Neutrophil (primary cell): ENCODE measurements around the gene DHX35.

Experiments
- H3K27ac ChIP-seq: fragments of 200-600 bp; sonication (generic); 2 replicates; pipeline ENCODE4 v1.5.1; 2016; ENCODE audit warnings: mild to moderate bottlenecking, moderate library complexity
- H3K27me3 ChIP-seq: fragments of 200-600 bp; sonication (generic); 2 replicates; pipeline ENCODE4 v1.6.0; 2016; ENCODE audit warnings: mild to moderate bottlenecking
- H3K36me3 ChIP-seq: fragments of 200-600 bp; sonication (generic); 2 replicates; pipeline ENCODE4 v1.5.1; 2017
- H3K4me1 ChIP-seq, 2 experiments: fragments of 200-600 bp in 1 of 2; sonication (generic) in 1 of 2; 1 replicate in 1 of 2; 2 replicates in 1 of 2; pipeline versions ENCODE4 v1.5.1 to v1.6.1; 2013 to 2016; ENCODE audit warnings: low read depth in 1 of 2, low read length in 1 of 2, mild to moderate bottlenecking in 1 of 2, moderate library complexity in 1 of 2; ENCODE audit not compliant: control insufficient read depth in 1 of 2, insufficient read depth in 1 of 2
- H3K4me3 ChIP-seq, 2 experiments: fragments of 200-600 bp in 1 of 2; sonication (generic) in 1 of 2; 1 replicate in 1 of 2; 2 replicates in 1 of 2; pipeline ENCODE4 v1.5.1; 2013 to 2016; ENCODE audit warnings: low read depth in 1 of 2, low read length in 1 of 2, mild to moderate bottlenecking in 1 of 2, moderate library complexity in 1 of 2
- H3K9me3 ChIP-seq: fragments of 200-600 bp; sonication (generic); 2 replicates; pipeline ENCODE4 v1.5.1; 2016
- CTCF ChIP-seq: fragments of 200-600 bp; sonication (generic); IDR thresholded peaks from 2 replicates; pipeline ENCODE4 v1.5.1; 2016; ENCODE audit warnings: antibody characterized with exemption

Gene DHX35

GRCh38 chr20:39042279-39043150 is 80.4 kb downstream of the DHX35 start:
- Histone ChIP-seq H3K36me3 (peaks cover 55% of the 10 kb centered on the region), H3K27me3 (no peaks in the 10 kb centered on the region), H3K9me3 (no peaks in the 10 kb centered on the region), H3K27ac (no peak overlapping the region), H3K4me1 (no peaks in the 10 kb centered on the region), H3K4me3 (no peak overlapping the region)
- TF ChIP-seq CTCF = no peak

- no peak for TF ChIP-seq CTCF
- Histone ChIP-seq H3K4me1 (peaks cover under 1% of the 10 kb centered on the region in 2 experiments), H3K9me3 (no peaks in the 10 kb centered on the region), H3K27me3 (no peaks in the 10 kb centered on the region), H3K4me3 (no peak overlapping the region), H3K36me3 (peaks cover 35% of the 10 kb centered on the region), H3K27ac (no peak overlapping the region)
Measured at GRCh38 chr20:39044501-39044900, 82.4 kb downstream of the DHX35 start.

DNA sequence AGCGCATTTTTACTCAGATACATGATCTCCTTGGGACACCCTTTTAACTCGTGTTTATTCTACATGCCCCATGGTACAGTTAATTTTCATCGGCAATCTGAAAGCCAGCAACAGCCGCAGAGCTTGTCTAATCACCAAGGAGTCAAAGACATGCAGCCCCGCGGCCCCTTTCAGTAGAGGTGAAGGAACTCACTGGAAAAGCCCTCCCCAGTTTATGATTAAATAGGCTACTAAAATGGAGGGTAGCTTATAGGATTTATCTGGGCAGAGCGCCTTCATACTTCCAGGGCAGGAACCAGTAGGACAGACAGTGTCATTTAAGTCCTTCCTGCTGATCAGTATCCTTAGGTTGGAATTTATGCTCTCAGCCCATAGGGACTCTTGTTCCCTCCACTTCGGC is 83.5 kb downstream of the DHX35 start:
- Histone ChIP-seq H3K27me3 (peaks cover 5% of the 10 kb centered on the region), H3K9me3 (no peaks in the 10 kb centered on the region), H3K36me3 (peaks cover 23% of the 10 kb centered on the region), H3K27ac (no peak overlapping the region), H3K4me3 (no peak overlapping the region), H3K4me1 (peaks cover 10% of the 10 kb centered on the region in 2 experiments)
- TF ChIP-seq CTCF = no peak

- Histone ChIP-seq H3K27ac (no peak overlapping the region), H3K4me1 (peaks cover 10% of the 10 kb centered on the region in 2 experiments)
- TF ChIP-seq CTCF = no peak
Measured at GRCh38 chr20:39047417-39047985, 85.4 kb downstream of the DHX35 start.

DNA sequence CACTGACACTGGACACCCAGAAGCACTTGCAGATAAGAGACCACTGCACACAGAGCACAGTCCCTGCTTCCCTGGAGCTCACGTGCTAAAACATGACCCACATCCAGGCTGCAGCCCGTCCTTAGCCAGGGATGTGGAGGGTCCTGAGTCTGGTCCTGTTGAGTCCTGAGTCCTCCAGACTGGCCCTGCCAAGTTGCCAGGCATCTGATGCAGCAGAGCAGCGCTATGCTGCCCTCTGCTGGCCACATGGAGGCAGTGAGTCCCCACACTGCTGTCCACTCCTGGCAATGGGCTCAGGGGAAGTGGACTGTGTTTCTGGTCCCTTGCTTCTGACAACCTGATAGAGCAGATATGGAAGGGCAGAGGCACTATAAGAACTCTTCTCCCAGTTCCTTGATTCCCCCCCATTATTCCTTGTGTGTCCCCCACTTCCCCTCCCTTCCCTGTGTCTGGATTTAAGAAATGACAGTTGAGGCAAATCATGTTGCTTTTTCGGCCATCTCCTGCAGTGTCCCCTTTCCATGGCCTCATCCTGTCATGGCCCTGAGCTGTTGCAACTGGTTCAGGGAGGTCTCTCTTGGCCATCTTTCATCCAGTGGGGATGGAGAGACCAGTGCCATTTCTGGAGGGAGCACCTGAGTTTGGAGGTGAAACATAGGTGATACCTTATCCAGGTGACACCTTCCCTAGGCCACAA is 86.0 kb downstream of the DHX35 start:
- Histone ChIP-seq H3K4me3 (no peak overlapping the region), H3K9me3 (no peaks in the 10 kb centered on the region), H3K27ac (no peak overlapping the region), H3K27me3 (peaks cover 13% of the 10 kb centered on the region), H3K36me3 (no peaks in the 10 kb centered on the region), H3K4me1 (peaks cover 10% of the 10 kb centered on the region in 2 experiments)
- peak; percentile 89 for TF ChIP-seq CTCF

More at GRCh38 chr20:39047417-39047985, 85.4 kb downstream of the DHX35 start:
- Histone ChIP-seq H3K9me3 (no peaks in the 10 kb centered on the region), H3K36me3 (peaks cover 6% of the 10 kb centered on the region), H3K27me3 (peaks cover 13% of the 10 kb centered on the region), H3K4me3 (no peak overlapping the region)
